ENCODE results near the gene USP24. TPM values are rescaled to one million over a fixed set of nuclear protein-coding genes. Genes with fewer than 3 reads are reported as not detected.
"Not testable (repeated sequence)": the region's sequence is repeated elsewhere in the genome, so short reads cannot be mapped to it uniquely, and the experiment has no call there.

Gene USP24
- total RNA-seq, 2 donors from 2014 or later, result 29.0 to 36.2 TPM

- peaks cover 0 to 11% of the 10 kb centered on the region in 2 donors for H3K4me1 ChIP-seq
- H3K36me3 ChIP-seq, result no peaks in the 10 kb centered on the region
- TF ChIP-seq CTCF (IDR thresholded peaks at IDR 0.05), result no peak
- H3K27me3 ChIP-seq, result no peaks in the 10 kb centered on the region
- no peak overlapping the region for H3K4me3 ChIP-seq
- no peak overlapping the region for H3K27ac ChIP-seq
- no peak for DNase-seq (ENCODE audit: low spot score)
- no peaks in the 10 kb centered on the region for H3K9me3 ChIP-seq
Measured at GRCh38 chr1:55035904-55036303, 179.3 kb downstream of the USP24 start.

- Histone ChIP-seq H3K4me3 (no peak overlapping the region), H3K36me3 (no peaks in the 10 kb centered on the region), H3K27me3 (no peaks in the 10 kb centered on the region), H3K27ac (no peak overlapping the region), H3K4me1 (peaks cover 0 to 7% of the 10 kb centered on the region in 2 donors), H3K9me3 (no peaks in the 10 kb centered on the region)
- DNase-seq (ENCODE audit: low spot score), result no peak
- TF ChIP-seq CTCF (IDR thresholded peaks at IDR 0.05), result no peak
Measured at GRCh38 chr1:55034476-55035133, 180.6 kb downstream of the USP24 start.

GRCh38 chr1:55033265-55033614 lies 181.9 kb downstream of the USP24 start:
- Histone ChIP-seq H3K4me1 (no peaks in the 10 kb centered on the region), H3K9me3 (no peaks in the 10 kb centered on the region), H3K36me3 (no peaks in the 10 kb centered on the region), H3K4me3 (no peak overlapping the region), H3K27ac (no peak overlapping the region), H3K27me3 (no peaks in the 10 kb centered on the region)
- no peak for TF ChIP-seq CTCF (IDR thresholded peaks at IDR 0.05)
- DNase-seq (ENCODE audit: low spot score), result no peak

GRCh38 chr1:55031098-55031497 lies 184.1 kb downstream of the USP24 start:
- not testable (repeated sequence) for H3K36me3 ChIP-seq; H3K9me3 ChIP-seq; H3K4me1 ChIP-seq; DNase-seq (ENCODE audit: low spot score); H3K27ac ChIP-seq; H3K27me3 ChIP-seq; H3K4me3 ChIP-seq

- not testable (repeated sequence) for H3K4me3 ChIP-seq; H3K9me3 ChIP-seq; H3K4me1 ChIP-seq; H3K27ac ChIP-seq; H3K36me3 ChIP-seq; DNase-seq (ENCODE audit: low spot score); H3K27me3 ChIP-seq
Measured at GRCh38 chr1:55026682-55027081, 188.5 kb downstream of the USP24 start.

- H3K4me3 ChIP-seq; H3K27ac ChIP-seq; H3K4me1 ChIP-seq; DNase-seq (ENCODE audit: low spot score); H3K9me3 ChIP-seq; H3K27me3 ChIP-seq; H3K36me3 ChIP-seq: not testable (repeated sequence)
Measured at GRCh38 chr1:55024163-55024562, 191.0 kb downstream of the USP24 start.

- no peaks in the 10 kb centered on the region for H3K27me3 ChIP-seq
- peak; percentile 70 for DNase-seq (ENCODE audit: low spot score)
- H3K9me3 ChIP-seq, result no peaks in the 10 kb centered on the region
- peak; percentile 67 to 84 for TF ChIP-seq CTCF (IDR thresholded peaks at IDR 0.05)
- H3K4me1 ChIP-seq, result no peaks in the 10 kb centered on the region
- no peak overlapping the region for H3K4me3 ChIP-seq
- H3K36me3 ChIP-seq, result no peaks in the 10 kb centered on the region
- H3K27ac ChIP-seq, result no peak overlapping the region
Measured at GRCh38 chr1:55021942-55022546, 193.1 kb downstream of the USP24 start.

Data from right atrium auricular region (tissue), 2 donors.